GM23248 (cell line): Measurements from ENCODE around the gene CAMLG.

Experiments
- EZH2 ChIP-seq: fragments of 200-600 bp; sonication (generic); IDR thresholded peaks from 2 replicates; pipeline ENCODE4 v1.6.1; 2018; ENCODE audit warnings: antibody characterized with exemption, mild to moderate bottlenecking; ENCODE audit not compliant: insufficient read depth, poor library complexity, severe bottlenecking
- EZH2phosphoT487 ChIP-seq: fragments of 200-600 bp; sonication (generic); IDR thresholded peaks from 2 replicates; pipeline ENCODE4 v1.6.1; 2018; ENCODE audit warnings: antibody characterized with exemption, moderate library complexity, mild to moderate bottlenecking, low read depth; ENCODE audit not compliant: insufficient read depth

GRCh38 chr5:134758176-134758503 lies 19.8 kb downstream of the CAMLG start:
- TF ChIP-seq EZH2 (no peak), EZH2phosphoT487 (no peak)
